GM23338 (cell line): ENCODE results near the gene ABHD14A. TPM values are rescaled to one million over a fixed set of nuclear protein-coding genes. Genes with fewer than 3 reads are reported as not detected.

Experiments
- ATAC-seq: fragments of 200-7000 bp; cut with Tn5 transposase; 3 replicates; pipeline ENCODE4 v1.9.1; 2020
- DNase-seq: peaks from one replicate; pipeline ENCODE4 v3.0.0-alpha.2; 2015; ENCODE audit warnings: low spot score
- H2AFZ ChIP-seq: fragments of 200-600 bp; sonication (generic); 2 replicates; pipeline ENCODE4 v1.8.0; 2016; ENCODE audit warnings: antibody characterized with exemption, mild to moderate bottlenecking, moderate library complexity
- H3F3A ChIP-seq: fragments of 200-600 bp; sonication (generic); replicated peaks from 2 replicates; pipeline ENCODE4 v1.8.0; 2017; ENCODE audit warnings: antibody characterized with exemption, mixed run types, low read depth
- H3K27ac ChIP-seq: fragments of 200-600 bp; sonication (generic); 2 replicates; pipeline ENCODE4 v1.6.1; 2016; ENCODE audit warnings: low read depth
- H3K27me3 ChIP-seq: fragments of 200-600 bp; sonication (generic); 2 replicates; pipeline ENCODE4 v1.8.0; 2016; ENCODE audit warnings: mild to moderate bottlenecking, mixed run types, moderate library complexity; ENCODE audit not compliant: insufficient read depth
- H3K36me3 ChIP-seq: fragments of 200-600 bp; sonication (generic); 2 replicates; pipeline ENCODE4 v1.8.0; 2016; ENCODE audit warnings: mild to moderate bottlenecking; ENCODE audit not compliant: insufficient read depth
- H3K4me1 ChIP-seq: fragments of 200-600 bp; sonication (generic); 2 replicates; pipeline ENCODE4 v1.8.0; 2016; ENCODE audit warnings: mild to moderate bottlenecking, moderate library complexity; ENCODE audit not compliant: insufficient read depth
- H3K4me2 ChIP-seq: fragments of 200-600 bp; sonication (generic); 2 replicates; pipeline ENCODE4 v1.7.1; 2017; ENCODE audit warnings: mixed run types
- H3K4me3 ChIP-seq: fragments of 200-600 bp; sonication (generic); 2 replicates; pipeline ENCODE4 v1.6.1; 2016; ENCODE audit warnings: mixed run types
- H3K79me2 ChIP-seq: fragments of 200-600 bp; sonication (generic); replicated peaks from 2 replicates; pipeline ENCODE4 v1.8.0; 2017; ENCODE audit warnings: mild to moderate bottlenecking; ENCODE audit not compliant: insufficient read depth
- H3K9me2 ChIP-seq: fragments of 200-600 bp; sonication (generic); 2 replicates; pipeline ENCODE4 v1.8.0; 2017; ENCODE audit not compliant: insufficient read depth
- H4K20me1 ChIP-seq: fragments of 200-600 bp; sonication (generic); replicated peaks from 2 replicates; pipeline ENCODE4 v1.8.0; 2017; ENCODE audit warnings: mild to moderate bottlenecking; ENCODE audit not compliant: insufficient read depth
- H3K27ac Mint-ChIP-seq: 2 replicates; pipeline ENCODE4 v1.8.0; 2020; ENCODE audit warnings: inconsistent platforms, mild to moderate bottlenecking, moderate library complexity, mixed read lengths
- H3K27me3 Mint-ChIP-seq: 3 replicates; pipeline ENCODE4 v1.8.0; 2022; ENCODE audit warnings: low read depth, mild to moderate bottlenecking, moderate library complexity, mixed read lengths, inconsistent platforms; ENCODE audit not compliant: insufficient read depth, poor library complexity
- H3K36me3 Mint-ChIP-seq: 3 replicates; pipeline ENCODE4 v1.8.0; 2021; ENCODE audit warnings: low read depth, mild to moderate bottlenecking, inconsistent platforms, moderate library complexity, mixed read lengths
- H3K4me1 Mint-ChIP-seq: 3 replicates; pipeline ENCODE4 v1.8.0; 2020; ENCODE audit warnings: mild to moderate bottlenecking, inconsistent platforms, mixed read lengths
- H3K4me3 Mint-ChIP-seq: 3 replicates; pipeline ENCODE4 v1.8.0; 2021; ENCODE audit warnings: moderate library complexity, mild to moderate bottlenecking, inconsistent platforms, mixed read lengths
- H3K9me3 Mint-ChIP-seq: 3 replicates; pipeline ENCODE4 v1.8.0; 2020; ENCODE audit warnings: moderate library complexity, mild to moderate bottlenecking, inconsistent platforms, mixed read lengths
- CREB1 ChIP-seq: fragments of 250-450 bp; sonication (Bioruptor Pico); IDR thresholded peaks from 2 replicates; pipeline ENCODE4 v1.5.0; 2020; ENCODE audit warnings: low read depth, mild to moderate bottlenecking, moderate library complexity
- CTCF ChIP-seq, 2 experiments: fragments of 200-600 bp in 1 of 2; sonication (generic) in 1 of 2; conservative IDR thresholded peaks; 2 replicates each; pipeline versions ENCODE4 v1.5.1 to v1.6.1; 2016 to 2017; ENCODE audit warnings: antibody characterized with exemption in 2 of 2, low read depth in 2 of 2, mild to moderate bottlenecking in 2 of 2, moderate library complexity in 1 of 2
- ETS1 ChIP-seq: IDR thresholded peaks from 2 replicates; pipeline ENCODE4 v1.6.1; 2016; ENCODE audit warnings: antibody characterized with exemption
- EZH2 ChIP-seq: fragments of 200-600 bp; sonication (generic); IDR thresholded peaks from one replicate; pipeline ENCODE4 v1.8.0; 2017; ENCODE audit warnings: antibody characterized with exemption, mild to moderate bottlenecking, low read depth; ENCODE audit not compliant: unreplicated experiment
- EZH2phosphoT487 ChIP-seq: fragments of 200-600 bp; sonication (generic); IDR thresholded peaks from one replicate; pipeline ENCODE4 v1.8.1; 2018; ENCODE audit warnings: antibody characterized with exemption; ENCODE audit not compliant: unreplicated experiment
- JUNB ChIP-seq: IDR thresholded peaks from one replicate; pipeline ENCODE4 v1.6.1; 2016; ENCODE audit warnings: antibody characterized with exemption; ENCODE audit not compliant: unreplicated experiment
- NANOG ChIP-seq: IDR thresholded peaks from 2 replicates; pipeline ENCODE4 v1.6.1; 2016; ENCODE audit warnings: antibody characterized with exemption, borderline replicate concordance
- POLR2AphosphoS5 ChIP-seq: IDR thresholded peaks from 2 replicates; pipeline ENCODE4 v1.6.1; 2016; ENCODE audit warnings: antibody characterized with exemption, low read depth
- REST ChIP-seq: IDR thresholded peaks from one replicate; pipeline ENCODE4 v1.6.1; 2018; ENCODE audit warnings: antibody characterized with exemption; ENCODE audit not compliant: unreplicated experiment
- STAT1 ChIP-seq: IDR thresholded peaks from one replicate; pipeline ENCODE4 v1.6.1; 2016; ENCODE audit warnings: antibody characterized with exemption; ENCODE audit not compliant: unreplicated experiment
- ZNF114 ChIP-seq: fragments of 250-450 bp; sonication (Bioruptor Pico); IDR thresholded peaks from 2 replicates; pipeline ENCODE4 v1.5.0; 2020; ENCODE audit warnings: mild to moderate bottlenecking, moderate library complexity
- ZNF331 ChIP-seq: fragments of 250-450 bp; sonication (Bioruptor Pico); IDR thresholded peaks from 2 replicates; pipeline ENCODE4 v1.5.0; 2020; ENCODE audit warnings: low read depth, mild to moderate bottlenecking, moderate library complexity
- ZNF462 ChIP-seq: fragments of 250-450 bp; sonication (Bioruptor Pico); IDR thresholded peaks from 2 replicates; pipeline ENCODE4 v1.5.0; 2020; ENCODE audit warnings: mild to moderate bottlenecking, moderate library complexity
- polyA plus RNA-seq: library from polyadenylated mRNA; unstranded; fragments of >200 nt; fragmentation: Nextera tagmentation; extraction: Ambion mirVana; gene quantifications from 2 replicates; pipeline ENCODE4 v1.2.1, GENCODE V29; 2016
- total RNA-seq: library from RNA; depleted of rRNA; stranded (reverse); fragments of >200 nt; shearing (Covaris generic); gene quantifications from 2 replicates; pipeline ENCODE4 v1.2.3, GENCODE V29; 2014

ABHD14A gene
- total and polyA plus RNA-seq, 2 experiments from 2014 or later = 7.8 to 12.7 TPM

GRCh38 chr3:51927061-51927977, 47.5 kb upstream of the ABHD14A start:
- H3K4me2 ChIP-seq = no peak overlapping the region
- ATAC-seq (no peak), DNase-seq (no peak)
- H3K9me2 ChIP-seq = no peaks in the 10 kb centered on the region
- Mint-ChIP-seq H3K27ac (no peak overlapping the region), H3K9me3 (no peaks in the 10 kb centered on the region), H3K4me1 (no peaks in the 10 kb centered on the region), H3K36me3 (peaks cover 18% of the 10 kb centered on the region; the same call in 2 of the 3 replicates), H3K27me3 (no peaks in the 10 kb centered on the region), H3K4me3 (no peak overlapping the region)
- no peaks in the 10 kb centered on the region for H3K4me1 ChIP-seq
- no peak for TF ChIP-seq POLR2AphosphoS5
- TF ChIP-seq ZNF114 (CRISPR knock-in tag) = no peak
- no peak for TF ChIP-seq ZNF331 (CRISPR knock-in tag)
- no peak for TF ChIP-seq ZNF462 (CRISPR knock-in tag)
- TF ChIP-seq CTCF (conservative IDR thresholded peaks at IDR 0.05; ENCODE audit: low read depth in 2 of 2) = no peak
- no peak for TF ChIP-seq NANOG
- TF ChIP-seq EZH2 = no peak
- TF ChIP-seq STAT1 = no peak
- no peak for TF ChIP-seq CREB1 (CRISPR knock-in tag)
- TF ChIP-seq REST = no peak
- TF ChIP-seq JUNB = no peak
- TF ChIP-seq EZH2phosphoT487 = no peak
- TF ChIP-seq ETS1 = no peak
- peaks cover 3% of the 10 kb centered on the region; the same call in 1 of the 2 replicates for H4K20me1 ChIP-seq
- no peaks in the 10 kb centered on the region for H3K27me3 ChIP-seq
- no peaks in the 10 kb centered on the region for H3K36me3 ChIP-seq
- H3K27ac ChIP-seq = no peak overlapping the region
- H3F3A ChIP-seq = no peaks in the 10 kb centered on the region
- no peak overlapping the region for H3K4me3 ChIP-seq
- H2AFZ ChIP-seq = no peak overlapping the region
- H3K79me2 ChIP-seq = no peaks in the 10 kb centered on the region
